ENCODE results near the gene ADGRV1.
"Not testable (repeated sequence)": the region's sequence is repeated elsewhere in the genome, so short reads cannot be mapped to it uniquely, and the experiment has no call there.

ADGRV1 gene

DNA sequence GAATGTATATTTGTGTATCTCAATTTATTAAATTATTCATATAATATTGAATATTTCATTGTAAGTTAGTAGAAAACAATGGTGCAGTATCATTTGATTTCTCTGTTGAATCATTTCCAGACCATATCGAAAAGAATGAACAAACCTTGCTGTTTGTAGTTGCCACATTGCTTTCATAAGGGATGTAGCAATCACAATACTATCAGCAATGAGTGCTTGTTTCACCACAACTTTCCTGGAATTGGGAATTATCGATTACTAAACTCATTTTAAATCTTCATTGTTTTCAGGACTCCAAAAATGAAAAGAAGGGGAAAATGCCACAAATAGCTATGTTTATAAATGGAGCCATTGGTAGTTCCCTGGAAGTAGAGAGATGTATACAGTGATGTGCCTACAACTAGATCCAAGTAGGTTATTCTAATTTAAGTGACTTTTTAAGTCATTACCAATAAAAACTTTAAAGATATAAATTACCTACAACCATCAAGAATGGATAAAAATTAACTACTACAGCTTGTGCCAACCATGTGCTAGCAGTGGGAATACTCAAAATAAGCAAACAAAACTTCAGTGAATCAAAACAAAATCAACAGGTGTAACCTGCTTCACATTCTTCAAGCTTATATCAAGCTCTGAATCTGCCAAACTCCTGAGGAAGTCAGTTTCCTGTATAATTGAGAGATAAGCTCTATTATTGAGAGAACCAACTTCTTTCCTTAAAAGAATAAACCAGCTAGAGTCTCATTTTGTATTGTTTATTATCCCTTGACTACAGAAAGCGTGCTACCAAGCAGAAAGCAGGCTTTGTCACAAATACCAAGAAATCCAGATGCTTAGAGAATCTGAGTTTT is 358.6 kb downstream of the ADGRV1 start:
- no peak for DNase-seq

DNA sequence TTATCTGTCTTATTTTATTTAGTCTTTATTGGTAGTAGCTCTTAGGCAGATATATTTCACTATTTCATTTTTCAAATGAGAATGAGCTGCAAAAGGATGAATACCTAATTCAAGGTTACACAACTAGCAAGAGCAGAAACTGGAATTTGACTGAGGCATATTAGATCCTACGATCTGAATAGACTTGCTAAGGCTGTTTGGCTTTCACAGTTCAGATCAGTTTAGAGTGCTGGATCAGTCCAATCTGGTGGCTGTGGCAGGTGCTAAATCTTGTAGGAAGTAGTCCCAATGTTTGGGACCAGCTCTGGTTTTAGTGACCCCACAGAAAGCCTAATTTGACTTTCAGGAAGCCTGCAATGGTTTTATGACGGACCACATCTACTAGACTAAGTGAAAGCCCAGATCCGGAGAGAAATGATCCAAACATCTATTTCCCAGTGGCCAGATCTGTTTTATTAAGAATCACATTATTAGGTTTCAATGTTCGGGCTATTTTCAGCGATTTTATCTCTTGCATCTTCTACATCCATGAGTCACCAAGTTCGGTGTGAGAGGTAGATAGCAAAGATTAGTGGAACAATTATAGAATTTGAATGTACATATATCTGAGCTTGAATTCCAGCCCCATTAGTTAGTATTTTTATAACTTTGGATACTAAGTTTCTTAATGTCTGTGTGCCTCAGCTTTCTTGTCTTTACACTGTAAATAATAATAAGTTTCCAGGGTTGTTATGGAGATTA is 359.5 kb downstream of the ADGRV1 start:
- no peak for DNase-seq

GRCh38 chr5:90921418-90921973 is 362.9 kb downstream of the ADGRV1 start:
- DNase-seq = no peak

- DNase-seq = not testable (repeated sequence)
Measured at GRCh38 chr5:90924222-90924621, 365.6 kb downstream of the ADGRV1 start.

GRCh38 chr5:90929013-90929839 is 370.6 kb downstream of the ADGRV1 start:
- DNase-seq = not testable (repeated sequence)

GRCh38 chr5:90930062-90930461 is 371.5 kb downstream of the ADGRV1 start:
- no peak for DNase-seq

- no peak for DNase-seq
Measured at GRCh38 chr5:90930756-90931431, 372.3 kb downstream of the ADGRV1 start.

DNA sequence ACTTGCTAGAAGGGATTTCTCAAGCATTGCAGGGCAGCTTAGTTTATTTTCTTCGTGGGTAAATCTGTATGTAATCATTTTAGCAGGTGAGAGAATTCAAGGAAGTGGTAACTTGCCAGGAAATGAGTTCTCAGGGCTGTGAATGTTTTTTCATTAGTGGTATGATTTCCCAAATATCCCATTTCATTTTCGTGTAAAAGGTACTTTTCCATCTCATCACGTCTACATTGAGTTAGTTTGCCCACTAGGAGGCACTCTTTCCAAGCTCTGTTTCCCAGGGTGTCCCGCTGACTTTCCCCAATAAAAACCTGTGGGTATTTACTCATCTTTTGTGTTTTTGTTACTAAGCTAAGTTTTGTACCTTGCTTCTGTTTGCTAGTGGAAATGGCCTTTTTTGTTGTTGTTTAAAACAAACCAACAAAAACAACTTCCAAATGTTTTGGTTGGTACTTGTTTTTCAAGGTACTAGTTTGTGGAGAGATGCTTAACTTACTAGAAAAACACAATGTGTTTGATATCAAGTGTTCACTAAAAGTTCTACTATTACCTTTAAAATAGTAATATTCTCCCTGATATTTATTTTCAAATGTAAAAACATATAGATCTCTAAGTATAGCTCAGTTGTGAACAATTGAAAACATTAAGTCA is 373.6 kb downstream of the ADGRV1 start:
- DNase-seq = peak; percentile 62

DNA sequence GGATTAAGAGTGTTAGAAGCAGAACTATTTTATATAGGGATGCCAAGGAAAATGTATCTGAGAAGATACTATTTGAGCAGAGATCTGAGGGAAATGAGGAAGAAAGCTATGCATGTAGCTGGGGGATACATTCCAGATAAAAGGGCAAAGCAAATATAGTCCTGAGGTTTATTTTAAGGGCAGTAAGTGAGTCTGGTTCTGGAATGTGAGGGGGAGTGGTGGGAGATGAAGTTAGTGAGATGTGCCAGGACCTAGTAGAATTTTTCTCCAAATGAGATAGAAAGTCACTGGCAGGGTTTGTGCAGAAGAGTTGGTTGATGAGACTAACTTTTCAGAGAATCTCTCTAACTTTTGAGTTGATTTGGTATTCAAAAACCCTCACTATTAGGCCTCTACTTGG is 374.7 kb downstream of the ADGRV1 start:
- no peak for DNase-seq

- DNase-seq = no peak
Measured at GRCh38 chr5:90934091-90934719, 375.6 kb downstream of the ADGRV1 start.

DNA sequence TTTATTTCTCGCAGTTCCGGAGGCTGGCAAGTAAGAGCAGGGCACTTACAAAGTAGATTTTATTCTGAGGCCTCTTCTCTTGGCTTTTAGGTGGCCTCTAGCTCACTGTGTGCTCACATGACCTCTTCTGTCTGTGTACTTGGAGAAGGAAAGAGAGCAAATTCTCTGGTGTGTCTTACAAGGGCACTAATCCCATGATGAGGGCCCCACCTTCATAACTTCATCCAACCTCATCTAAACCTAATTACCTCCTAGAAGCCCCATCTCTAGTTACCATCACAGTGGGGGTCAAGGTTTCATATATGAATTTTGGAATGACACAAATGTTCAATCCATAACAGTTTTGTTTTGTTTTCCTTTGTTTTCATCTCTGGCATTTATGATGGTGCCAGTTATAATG is 376.1 kb downstream of the ADGRV1 start:
- no peak for DNase-seq

DNA sequence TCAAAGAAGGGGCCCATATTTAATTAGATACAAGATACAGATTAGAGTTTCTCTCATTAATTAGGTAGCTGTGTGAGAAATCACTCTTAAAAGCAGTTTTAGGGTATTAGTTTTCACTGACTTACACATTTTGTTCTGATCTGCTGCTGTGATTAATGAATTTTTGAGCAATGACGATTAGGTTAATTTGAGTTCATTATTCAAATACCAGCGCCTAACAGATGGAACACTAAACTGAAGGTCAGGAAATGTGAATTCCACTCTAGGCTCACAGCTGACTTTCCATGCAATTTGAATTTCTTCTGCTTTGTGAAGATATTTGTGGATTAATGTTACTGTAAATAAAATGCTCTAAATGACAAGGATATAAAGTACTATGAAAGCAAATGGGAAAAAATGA is 380.6 kb downstream of the ADGRV1 start:
- DNase-seq = no peak

GRCh38 chr5:90940227-90940995 is 381.8 kb downstream of the ADGRV1 start:
- peak; percentile 58 for DNase-seq

GRCh38 chr5:90941002-90941720 is 382.6 kb downstream of the ADGRV1 start:
- DNase-seq = no peak

- DNase-seq = no peak
Measured at GRCh38 chr5:90944116-90944515, 385.5 kb downstream of the ADGRV1 start.

- no peak for DNase-seq
Measured at GRCh38 chr5:90947667-90948066, 389.1 kb downstream of the ADGRV1 start.

DNA sequence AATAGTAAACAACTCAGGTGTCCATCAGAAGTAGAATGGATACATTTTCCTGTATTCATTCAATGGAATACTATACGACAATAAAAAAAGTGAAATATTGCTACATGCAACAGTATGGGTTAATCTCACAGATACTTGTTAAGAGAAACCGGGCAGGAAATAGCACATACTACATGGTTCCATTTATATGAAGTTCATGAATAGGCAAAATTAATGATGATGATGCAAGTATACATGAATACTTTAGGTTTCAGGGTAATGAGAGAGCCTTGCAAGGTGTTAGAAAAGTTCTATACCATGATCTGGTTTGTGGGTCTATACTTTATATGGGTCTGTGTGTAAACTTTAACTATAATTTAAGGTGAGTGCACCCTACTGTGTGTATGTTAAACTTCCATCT is 390.4 kb downstream of the ADGRV1 start:
- DNase-seq = no peak

DNA sequence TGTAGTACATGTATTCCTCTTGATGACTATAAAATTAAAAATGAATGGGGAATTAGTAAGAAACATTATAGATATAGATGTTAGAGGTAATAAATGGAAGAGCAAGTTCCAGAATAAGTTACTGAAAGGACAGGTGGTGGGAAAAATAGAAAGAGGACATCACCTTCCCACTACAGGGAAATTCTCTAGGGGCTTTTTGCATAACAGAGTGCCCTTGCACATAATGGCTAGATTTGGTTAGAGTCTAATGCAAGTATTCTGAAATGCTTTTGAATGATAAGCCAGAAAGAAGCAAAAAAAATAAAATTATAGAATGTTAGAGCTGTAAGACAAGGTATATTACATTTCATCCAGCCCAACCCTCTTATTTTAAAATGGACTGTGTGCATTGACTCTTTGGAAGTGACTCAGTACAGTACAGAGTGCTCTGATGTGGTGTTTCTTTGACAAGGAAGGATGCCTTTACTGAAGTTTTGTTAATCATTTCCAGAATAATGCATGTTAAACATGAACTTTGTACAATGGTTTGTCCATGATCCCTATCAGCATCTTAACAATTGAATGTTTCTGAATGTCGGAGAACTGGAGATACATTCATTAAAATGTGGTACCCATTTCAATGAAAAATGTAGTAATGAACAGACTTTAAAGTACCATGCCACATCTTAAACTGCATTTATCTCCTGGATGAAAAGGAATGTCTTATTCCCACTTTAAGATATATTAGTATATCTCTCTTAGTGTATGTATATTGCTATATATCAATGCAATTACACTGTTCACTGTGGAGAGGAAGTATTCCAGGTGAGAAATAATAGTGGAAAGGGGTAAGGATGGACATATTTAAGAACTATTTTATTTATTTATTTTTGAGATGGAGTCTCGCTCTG is 391.1 kb downstream of the ADGRV1 start:
- no peak for DNase-seq
